Gastrocnemius medialis (tissue), 4 donors: ENCODE data around the gene SPON1. TPM values are rescaled to one million over a fixed set of nuclear protein-coding genes. Genes with fewer than 3 reads are reported as not detected.
"Not testable (repeated sequence)": the region's sequence is repeated elsewhere in the genome, so short reads cannot be mapped to it uniquely, and the experiment has no call there.

Source experiments
- ATAC-seq, 2 donors: fragments of 150-250 bp; one replicate each; pipeline ENCODE4 v1.9.1; 2016
- DNase-seq, 2 donors: peaks; one replicate each; pipeline ENCODE4 v3.0.0-alpha.2; 2019
- H3K27ac ChIP-seq, 4 donors: fragments of 200-600 bp; sonication (generic); 1 replicate in 1 of 4; 2 replicates in 3 of 4; pipeline ENCODE4 v1.5.1; 2016 to 2018; ENCODE audit warnings: mild to moderate bottlenecking in 2 of 4, moderate library complexity in 1 of 4
- H3K27me3 ChIP-seq, 3 donors: fragments of 200-600 bp; sonication (generic) in 2 of 3; 1 replicate in 1 of 3; 2 replicates in 2 of 3; pipeline versions ENCODE4 v1.5.1 to v1.6.0; 2016 to 2019; ENCODE audit warnings: mild to moderate bottlenecking in 1 of 3, moderate library complexity in 1 of 3
- H3K36me3 ChIP-seq, 2 donors: fragments of 200-600 bp; sonication (generic) in 1 of 2; one replicate each; pipeline ENCODE4 v1.5.1; 2017 to 2018
- H3K4me1 ChIP-seq, 2 donors: fragments of 200-600 bp; sonication (generic) in 1 of 2; one replicate each; pipeline ENCODE4 v1.5.1; 2016 to 2017; ENCODE audit warnings: mild to moderate bottlenecking in 2 of 2
- H3K4me3 ChIP-seq, 4 donors: fragments of 200-600 bp; sonication (generic) in 3 of 4; 1 replicate in 1 of 4; 2 replicates in 3 of 4; pipeline ENCODE4 v1.5.1; 2016 to 2019; ENCODE audit warnings: mild to moderate bottlenecking in 2 of 4
- H3K9me3 ChIP-seq, 3 donors: fragments of 200-600 bp; sonication (generic) in 2 of 3; 1 replicate in 1 of 3; 2 replicates in 2 of 3; pipeline ENCODE4 v1.5.1; 2016 to 2019
- POLR2A ChIP-seq, 2 donors: fragments of 450-650 bp; IDR thresholded peaks; one replicate each; pipeline ENCODE4 v1.6.1; 2017; ENCODE audit warnings: antibody characterized with exemption in 2 of 2, mild to moderate bottlenecking in 2 of 2, moderate library complexity in 2 of 2
- in situ Hi-C, 4 donors: fragments of 200-750 bp; cut with MboI; loops; one replicate each; pipeline versions ENCODE4 v1.15.0 to v1.8.0; 2017; ENCODE audit warnings: low sequenced_read_pairs in 4 of 4
- intact Hi-C: fragments of 100-400 bp; cut with DNase I; formaldehyde crosslinking; loops from one replicate; pipeline ENCODE4 v1.15.1; 2023; ENCODE audit warnings: low total_unique reads
- total RNA-seq, 4 donors: library from RNA; depleted of rRNA; stranded (reverse); fragments of >200 nt; gene quantifications; one replicate each; pipeline versions ENCODE4 v1.1.0 to v1.2.3, GENCODE V29; 2016
- TF ChIP-seq, protein P1 (sequence below), 5 experiments: fragments of 450-650 bp in 3 of 5; fragments of 200-600 bp in 2 of 5; sonication (generic) in 2 of 5; IDR thresholded peaks in 4 of 5; conservative IDR thresholded peaks in 1 of 5; 1 replicate in 4 of 5; 2 replicates in 1 of 5; pipeline ENCODE4 v1.5.1; 2016 to 2019; ENCODE audit warnings: antibody characterized with exemption in 5 of 5, mild to moderate bottlenecking in 3 of 5, moderate library complexity in 3 of 5

SPON1 gene
- total RNA-seq, 4 donors from 2014 or later: 0.10 to 1.6 (median 0.36) TPM

DNA sequence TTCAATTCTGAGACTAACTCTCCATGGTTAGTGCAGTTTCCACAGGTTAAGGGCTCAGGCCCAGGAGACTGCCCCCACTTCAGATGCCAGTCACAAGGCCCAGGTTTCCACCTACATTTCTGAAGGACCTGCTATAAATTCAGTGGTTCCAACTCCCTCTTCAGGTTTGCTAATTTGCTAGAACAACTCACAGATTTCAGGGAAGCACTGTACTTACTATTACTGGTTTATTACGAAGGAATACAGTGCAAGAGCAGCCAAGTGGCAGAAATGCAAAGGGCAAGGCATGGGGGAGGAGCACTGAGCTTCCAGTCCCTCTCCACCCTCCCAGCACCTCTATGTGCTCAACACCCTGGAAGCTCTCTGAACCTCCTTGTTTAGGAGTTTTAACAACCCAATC, 39.3 kb upstream of the SPON1 start:
- H3K27ac ChIP-seq: no peak overlapping the region
- H3K9me3 ChIP-seq: no peaks in the 10 kb centered on the region
- H3K4me3 ChIP-seq: no peak overlapping the region
- no peaks in the 10 kb centered on the region for H3K4me1 ChIP-seq
- no peak for ATAC-seq
- no peak for DNase-seq
- in situ Hi-C loops: no loop called here
- TF ChIP-seq, protein P1, sequence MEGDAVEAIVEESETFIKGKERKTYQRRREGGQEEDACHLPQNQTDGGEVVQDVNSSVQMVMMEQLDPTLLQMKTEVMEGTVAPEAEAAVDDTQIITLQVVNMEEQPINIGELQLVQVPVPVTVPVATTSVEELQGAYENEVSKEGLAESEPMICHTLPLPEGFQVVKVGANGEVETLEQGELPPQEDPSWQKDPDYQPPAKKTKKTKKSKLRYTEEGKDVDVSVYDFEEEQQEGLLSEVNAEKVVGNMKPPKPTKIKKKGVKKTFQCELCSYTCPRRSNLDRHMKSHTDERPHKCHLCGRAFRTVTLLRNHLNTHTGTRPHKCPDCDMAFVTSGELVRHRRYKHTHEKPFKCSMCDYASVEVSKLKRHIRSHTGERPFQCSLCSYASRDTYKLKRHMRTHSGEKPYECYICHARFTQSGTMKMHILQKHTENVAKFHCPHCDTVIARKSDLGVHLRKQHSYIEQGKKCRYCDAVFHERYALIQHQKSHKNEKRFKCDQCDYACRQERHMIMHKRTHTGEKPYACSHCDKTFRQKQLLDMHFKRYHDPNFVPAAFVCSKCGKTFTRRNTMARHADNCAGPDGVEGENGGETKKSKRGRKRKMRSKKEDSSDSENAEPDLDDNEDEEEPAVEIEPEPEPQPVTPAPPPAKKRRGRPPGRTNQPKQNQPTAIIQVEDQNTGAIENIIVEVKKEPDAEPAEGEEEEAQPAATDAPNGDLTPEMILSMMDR (IDR thresholded peaks at IDR 0.05 in 4 of 5, conservative IDR thresholded peaks at IDR 0.05 in 1 of 5): no peak
- no peak for TF ChIP-seq POLR2A (IDR thresholded peaks at IDR 0.05)
- intact Hi-C loops: no loop called here
- no peaks in the 10 kb centered on the region for H3K27me3 ChIP-seq
- no peaks in the 10 kb centered on the region for H3K36me3 ChIP-seq

DNA sequence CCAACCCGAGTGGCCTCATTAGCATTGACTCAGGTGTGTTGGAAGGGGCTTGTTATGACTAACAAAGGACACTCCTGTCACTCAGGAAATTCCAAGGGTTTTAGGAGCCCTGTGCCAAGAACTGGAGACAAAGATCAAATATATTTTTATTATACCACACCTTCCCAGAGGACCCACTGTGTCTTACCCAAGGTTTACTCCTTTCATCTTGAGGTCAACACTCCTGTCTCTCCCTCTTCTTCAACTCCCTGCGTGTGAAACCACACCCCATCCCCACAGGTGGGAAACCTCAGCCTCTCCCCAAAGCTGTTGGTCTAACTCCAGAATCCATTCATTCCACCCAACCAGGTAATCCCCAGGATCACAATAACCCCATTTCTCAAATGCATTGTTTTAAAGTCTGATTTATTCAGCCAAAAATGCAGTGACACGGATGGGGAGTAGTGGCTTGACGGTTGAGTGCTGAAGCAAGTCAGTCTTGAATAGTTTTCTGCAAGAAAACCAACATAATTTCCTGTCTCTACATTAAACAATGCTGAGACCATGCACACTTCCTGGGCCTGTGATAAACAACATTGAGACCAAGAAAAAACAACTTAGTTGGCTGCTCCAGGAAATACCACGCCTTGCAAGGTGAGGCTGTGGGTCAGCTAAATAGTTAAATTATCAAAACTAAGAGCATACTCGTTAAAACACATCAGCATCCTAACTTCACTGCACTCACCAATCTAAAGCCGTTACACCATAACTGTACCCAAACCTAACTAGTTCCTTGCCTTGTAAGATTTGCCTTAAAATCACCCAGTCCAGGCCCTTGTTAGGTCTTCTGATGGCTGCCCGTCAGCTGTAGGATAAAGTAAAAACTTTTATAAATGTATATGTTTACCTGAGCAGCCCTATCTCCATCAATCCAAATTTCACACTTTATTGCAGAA, 38.5 kb upstream of the SPON1 start:
- TF ChIP-seq, protein P1 (IDR thresholded peaks at IDR 0.05 in 4 of 5, conservative IDR thresholded peaks at IDR 0.05 in 1 of 5): no peak
- ATAC-seq: no peak
- Histone ChIP-seq H3K4me3 (no peak overlapping the region), H3K27me3 (no peaks in the 10 kb centered on the region), H3K36me3 (no peaks in the 10 kb centered on the region), H3K27ac (no peak overlapping the region), H3K9me3 (no peaks in the 10 kb centered on the region), H3K4me1 (no peaks in the 10 kb centered on the region)
- in situ Hi-C loops (no loop called here), intact Hi-C loops (no loop called here)
- DNase-seq: no peak

DNA sequence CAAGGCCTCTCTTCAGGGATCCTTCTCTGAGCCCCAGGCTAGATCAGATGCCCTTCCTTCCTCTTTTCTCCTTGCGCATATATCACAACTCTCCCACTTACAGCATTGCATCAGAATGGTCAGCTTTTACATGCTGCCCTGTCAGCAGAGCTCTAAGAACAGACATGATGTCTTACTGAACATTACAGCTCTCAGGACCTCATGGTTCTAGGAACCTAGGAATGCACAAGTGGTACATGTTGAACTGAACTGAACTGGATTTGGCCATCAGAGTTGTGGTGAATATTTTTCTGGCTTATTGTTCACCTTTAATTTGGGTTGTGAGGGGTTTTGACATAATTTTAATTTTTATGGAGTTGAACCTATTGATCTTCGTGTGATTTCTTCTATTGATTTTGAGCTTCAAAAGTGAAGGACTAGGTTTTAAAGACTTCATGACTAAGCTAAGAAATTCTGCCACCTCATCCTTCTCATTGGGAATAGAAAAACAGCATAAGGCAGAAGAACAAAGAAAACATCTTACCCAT, 37.7 kb upstream of the SPON1 start:
- H3K27ac ChIP-seq: no peak overlapping the region
- DNase-seq: no peak
- no peak overlapping the region for H3K4me3 ChIP-seq
- H3K4me1 ChIP-seq: no peaks in the 10 kb centered on the region
- in situ Hi-C loops (no loop called here), intact Hi-C loops (no loop called here)
- H3K27me3 ChIP-seq: no peaks in the 10 kb centered on the region
- no peaks in the 10 kb centered on the region for H3K36me3 ChIP-seq
- TF ChIP-seq POLR2A (IDR thresholded peaks at IDR 0.05): no peak
- TF ChIP-seq, protein P1 (IDR thresholded peaks at IDR 0.05 in 4 of 5, conservative IDR thresholded peaks at IDR 0.05 in 1 of 5): no peak
- no peaks in the 10 kb centered on the region for H3K9me3 ChIP-seq
- peak in 1 of 2 donors; percentile 24 for ATAC-seq

DNA sequence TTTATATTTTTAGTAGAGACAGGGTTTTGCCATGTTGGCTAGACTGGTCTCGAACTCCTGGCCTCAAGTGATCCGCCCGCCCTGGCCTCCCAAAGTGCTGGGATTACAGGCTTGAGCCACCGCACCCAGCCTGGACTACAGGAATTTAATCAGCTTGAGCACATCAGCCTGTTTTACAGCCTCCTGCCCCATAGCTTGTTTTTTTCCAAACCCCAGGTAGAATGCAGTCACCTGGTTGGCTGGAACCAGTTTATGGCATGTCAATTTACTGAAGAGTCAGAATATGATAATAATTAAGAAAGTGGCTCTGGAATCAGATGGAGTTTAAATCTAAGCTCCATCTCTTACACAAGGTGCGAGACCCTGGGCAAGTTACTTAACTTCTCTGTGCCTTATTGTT, 36.2 kb upstream of the SPON1 start:
- H3K4me3 ChIP-seq, H3K27me3 ChIP-seq, intact Hi-C loops, H3K4me1 ChIP-seq, H3K36me3 ChIP-seq, DNase-seq, H3K27ac ChIP-seq, H3K9me3 ChIP-seq, ATAC-seq, in situ Hi-C loops: not testable (repeated sequence)

DNA sequence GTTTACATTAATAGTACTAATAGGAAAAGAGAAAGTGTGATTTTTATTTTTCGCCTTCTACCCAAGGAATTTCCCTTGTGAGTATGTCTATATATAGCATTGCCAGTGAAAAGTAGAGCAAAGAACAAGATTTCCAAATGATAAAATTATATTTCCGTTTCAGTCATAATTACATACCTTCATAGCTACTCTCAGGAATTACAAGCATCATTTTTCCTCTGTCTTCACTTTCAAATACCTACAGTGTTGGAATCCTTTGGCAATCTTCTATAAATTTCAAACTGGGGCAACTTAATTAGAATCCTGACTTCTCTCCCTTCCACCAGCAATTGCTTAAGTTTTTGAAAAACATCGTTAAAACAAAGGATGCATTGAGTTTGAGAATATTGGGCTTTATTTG, 35.5 kb upstream of the SPON1 start:
- TF ChIP-seq POLR2A (IDR thresholded peaks at IDR 0.05): no peak
- TF ChIP-seq, protein P1 (IDR thresholded peaks at IDR 0.05 in 4 of 5, conservative IDR thresholded peaks at IDR 0.05 in 1 of 5): no peak
- Histone ChIP-seq H3K4me3 (no peak overlapping the region), H3K27me3 (no peaks in the 10 kb centered on the region), H3K4me1 (no peaks in the 10 kb centered on the region), H3K36me3 (no peaks in the 10 kb centered on the region), H3K27ac (no peak overlapping the region), H3K9me3 (no peaks in the 10 kb centered on the region)
- DNase-seq: no peak
- in situ Hi-C loops: no loop called here
- intact Hi-C loops: no loop called here
- no peak for ATAC-seq
